Measurements from ENCODE around the gene ZCCHC24.

Gene ZCCHC24

DNA sequence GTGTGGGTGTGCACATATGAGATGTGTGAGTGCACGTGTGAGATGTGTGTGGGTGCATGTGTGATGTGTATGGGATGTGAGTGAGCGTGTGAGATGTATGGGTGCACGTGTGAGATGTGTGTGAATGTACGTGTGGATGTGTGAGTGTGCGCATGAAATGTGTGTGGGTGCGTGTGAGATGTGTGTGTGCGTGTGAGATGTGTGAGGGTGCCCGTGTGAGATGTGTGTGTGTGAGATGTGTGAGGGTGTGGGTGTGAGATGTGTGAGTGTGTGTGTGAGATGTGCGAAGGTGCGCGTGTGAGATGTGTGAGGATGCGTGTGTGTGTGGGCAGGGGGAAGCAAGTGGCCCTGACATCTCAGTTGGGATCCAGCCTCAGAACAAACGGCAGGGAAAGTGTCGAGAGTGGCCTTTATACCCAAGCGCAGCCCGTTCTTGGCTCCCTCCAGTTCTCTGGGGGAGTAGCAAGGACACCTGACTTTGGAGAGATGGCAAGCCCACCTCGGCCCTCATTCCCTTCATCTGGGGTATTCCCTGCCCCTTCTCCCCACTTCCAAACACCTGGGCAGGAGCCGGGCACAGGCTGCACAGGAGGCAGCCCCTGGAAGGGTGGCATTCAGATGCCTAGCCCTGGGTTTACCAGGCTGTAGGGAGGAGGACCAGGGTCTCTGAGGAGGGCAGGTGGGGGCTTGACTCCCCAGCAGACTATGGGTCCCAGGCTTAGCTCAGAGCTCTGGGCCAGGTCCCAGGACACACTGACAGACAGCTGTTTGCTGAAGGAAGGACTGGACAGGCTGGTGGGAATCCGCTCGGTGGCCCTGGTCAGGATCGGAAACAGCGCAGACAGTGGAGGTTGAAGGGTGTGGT lies 66.5 kb downstream of the ZCCHC24 start:
- no peak overlapping the region for H3K27ac Mint-ChIP-seq
- no peaks in the 10 kb centered on the region for H3K27me3 Mint-ChIP-seq
- H3K4me1 Mint-ChIP-seq (ENCODE audit: low read depth), result no peaks in the 10 kb centered on the region
- no peaks in the 10 kb centered on the region for H3K36me3 Mint-ChIP-seq (ENCODE audit: low read depth)
- H3K9me3 Mint-ChIP-seq, result no peaks in the 10 kb centered on the region
- H3K4me3 Mint-ChIP-seq, result no peak overlapping the region

DNA sequence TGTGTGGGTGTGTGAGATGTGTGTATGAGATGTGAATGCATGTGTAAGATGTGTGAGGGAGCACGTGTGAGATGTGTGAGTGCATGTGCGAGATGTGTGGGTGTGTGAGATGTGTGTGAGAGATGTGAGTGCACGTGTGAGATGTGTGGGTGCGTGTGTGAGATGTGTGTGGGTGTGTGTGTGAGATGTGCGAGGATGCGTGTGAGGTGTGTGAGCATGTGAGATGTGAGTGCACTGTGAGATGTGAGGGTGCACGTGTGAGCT lies 67.1 kb downstream of the ZCCHC24 start:
- no peaks in the 10 kb centered on the region for H3K9me3 Mint-ChIP-seq
- H3K4me1 Mint-ChIP-seq (ENCODE audit: low read depth), result no peaks in the 10 kb centered on the region
- H3K4me3 Mint-ChIP-seq, result no peak overlapping the region
- no peaks in the 10 kb centered on the region for H3K27me3 Mint-ChIP-seq
- H3K36me3 Mint-ChIP-seq (ENCODE audit: low read depth), result no peaks in the 10 kb centered on the region
- H3K27ac Mint-ChIP-seq, result no peak overlapping the region

- no peaks in the 10 kb centered on the region for H3K27me3 Mint-ChIP-seq
- H3K27ac Mint-ChIP-seq, result no peak overlapping the region
- H3K9me3 Mint-ChIP-seq, result no peaks in the 10 kb centered on the region
- no peak overlapping the region for H3K4me3 Mint-ChIP-seq
- H3K36me3 Mint-ChIP-seq (ENCODE audit: low read depth), result no peaks in the 10 kb centered on the region
- H3K4me1 Mint-ChIP-seq (ENCODE audit: low read depth), result no peaks in the 10 kb centered on the region
Measured at GRCh38 chr10:79377557-79378382, 67.7 kb downstream of the ZCCHC24 start.

DNA sequence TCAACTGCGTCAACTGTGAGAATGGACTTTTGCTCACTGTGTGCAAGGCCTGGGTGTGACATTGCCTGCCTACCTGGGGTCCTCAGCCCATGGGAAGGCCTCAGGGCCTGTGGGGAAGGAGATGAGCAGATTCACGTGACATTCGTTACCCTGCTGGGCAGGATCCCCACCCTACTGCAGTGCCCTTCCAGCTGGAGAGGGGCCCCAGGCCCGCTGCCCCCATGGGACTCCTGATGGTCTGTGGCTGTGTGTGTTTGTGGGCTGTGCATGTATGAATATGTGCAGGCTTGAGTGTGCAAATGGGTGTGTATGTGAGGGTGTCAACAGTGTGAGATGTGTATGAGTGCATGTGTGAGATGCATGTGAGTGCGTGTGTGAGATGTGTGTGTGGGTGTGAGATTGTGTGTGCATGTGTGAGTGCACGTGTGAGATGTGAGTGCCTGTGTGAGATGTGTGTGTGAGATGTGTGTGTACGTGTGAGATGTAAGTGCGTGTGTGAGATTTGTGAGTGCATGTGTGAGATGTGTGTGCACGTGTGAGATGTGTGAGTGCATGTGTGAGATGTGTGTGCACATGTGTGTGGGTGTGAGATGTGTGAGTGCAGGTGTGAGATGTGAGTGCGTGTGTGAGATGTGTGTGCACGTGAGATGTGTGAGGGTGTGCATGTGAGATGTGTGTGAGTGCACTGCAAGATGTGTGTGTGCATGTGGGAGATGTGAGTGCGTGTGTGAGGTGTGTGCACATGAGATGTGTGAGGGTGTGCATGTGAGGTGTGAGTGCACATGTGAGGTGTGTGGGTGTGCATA lies 68.5 kb downstream of the ZCCHC24 start:
- Mint-ChIP-seq H3K9me3 (no peaks in the 10 kb centered on the region), H3K36me3 (ENCODE audit: low read depth) (no peaks in the 10 kb centered on the region), H3K4me3 (no peak overlapping the region), H3K4me1 (ENCODE audit: low read depth) (no peaks in the 10 kb centered on the region), H3K27me3 (no peaks in the 10 kb centered on the region), H3K27ac (no peak overlapping the region)

DNA sequence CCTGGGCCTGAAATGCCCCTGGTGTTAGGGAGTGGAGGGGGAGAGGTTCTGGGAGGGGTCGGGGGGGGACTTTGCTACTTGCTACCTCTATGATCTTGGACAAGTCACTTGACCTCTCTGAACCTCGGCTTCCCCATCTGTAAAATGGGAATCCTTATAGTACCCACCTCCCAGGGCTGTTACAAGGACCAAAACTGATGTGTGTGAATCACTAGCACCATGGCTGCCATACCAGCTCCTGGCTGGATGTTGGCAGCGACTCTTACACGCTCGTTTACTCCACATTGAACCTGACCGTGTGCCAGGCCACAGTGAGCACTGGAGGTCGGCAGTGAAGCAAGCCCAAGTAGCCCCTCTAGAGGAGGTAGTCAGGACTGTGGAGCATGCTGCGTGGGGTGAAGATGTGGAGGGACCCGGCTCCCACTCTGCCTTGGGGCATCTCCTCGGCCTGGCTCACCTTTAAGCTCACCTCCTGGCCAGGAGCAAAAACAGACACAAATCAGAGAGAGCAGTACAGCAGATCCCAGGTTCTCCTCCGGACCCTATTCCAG lies 69.3 kb downstream of the ZCCHC24 start:
- H3K27me3 Mint-ChIP-seq, result no peaks in the 10 kb centered on the region
- H3K27ac Mint-ChIP-seq, result no peak overlapping the region
- no peaks in the 10 kb centered on the region for H3K4me1 Mint-ChIP-seq (ENCODE audit: low read depth)
- H3K36me3 Mint-ChIP-seq (ENCODE audit: low read depth), result no peaks in the 10 kb centered on the region
- H3K9me3 Mint-ChIP-seq, result no peaks in the 10 kb centered on the region
- H3K4me3 Mint-ChIP-seq, result no peak overlapping the region

DNA sequence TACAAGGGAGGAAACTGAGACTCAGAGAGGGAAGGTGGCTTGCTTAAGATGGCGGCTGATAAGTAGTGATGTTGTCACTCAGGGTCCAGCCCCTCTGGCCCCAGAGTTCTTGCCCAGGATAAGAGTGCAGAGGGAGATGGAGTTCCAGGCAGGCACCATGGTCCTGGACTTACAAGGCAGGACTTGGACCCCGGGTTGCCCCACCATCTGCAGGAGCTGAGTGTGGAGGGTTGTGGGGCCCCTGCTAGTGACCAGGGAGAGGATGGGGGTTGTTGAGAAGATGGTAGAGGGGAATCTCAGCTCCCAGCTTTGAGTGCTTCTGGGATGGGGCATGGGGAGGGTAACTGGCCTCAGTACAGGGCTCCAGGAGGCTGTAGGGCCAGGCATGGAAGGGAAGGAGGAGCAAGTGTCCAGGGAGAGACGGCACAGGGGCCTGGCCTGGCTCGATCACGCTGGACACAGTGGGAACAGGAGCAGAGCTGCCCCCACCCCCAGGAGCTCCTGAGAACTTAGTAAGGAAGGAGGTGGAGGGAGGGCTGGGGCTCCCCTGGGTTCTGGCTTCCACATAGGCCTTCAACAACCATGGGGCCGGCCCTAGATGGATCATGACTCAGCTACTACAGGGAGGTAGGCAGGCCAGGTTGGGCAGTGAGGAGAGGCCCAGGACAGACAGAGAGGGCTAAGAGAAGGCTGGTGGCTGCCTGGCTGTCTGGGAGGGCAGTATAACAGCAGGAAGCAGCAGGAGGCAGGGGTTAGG lies 69.9 kb downstream of the ZCCHC24 start:
- no peak overlapping the region for H3K4me3 Mint-ChIP-seq
- H3K36me3 Mint-ChIP-seq (ENCODE audit: low read depth), result no peaks in the 10 kb centered on the region
- no peak overlapping the region for H3K27ac Mint-ChIP-seq
- no peaks in the 10 kb centered on the region for H3K9me3 Mint-ChIP-seq
- no peaks in the 10 kb centered on the region for H3K4me1 Mint-ChIP-seq (ENCODE audit: low read depth)
- H3K27me3 Mint-ChIP-seq, result no peaks in the 10 kb centered on the region

DNA sequence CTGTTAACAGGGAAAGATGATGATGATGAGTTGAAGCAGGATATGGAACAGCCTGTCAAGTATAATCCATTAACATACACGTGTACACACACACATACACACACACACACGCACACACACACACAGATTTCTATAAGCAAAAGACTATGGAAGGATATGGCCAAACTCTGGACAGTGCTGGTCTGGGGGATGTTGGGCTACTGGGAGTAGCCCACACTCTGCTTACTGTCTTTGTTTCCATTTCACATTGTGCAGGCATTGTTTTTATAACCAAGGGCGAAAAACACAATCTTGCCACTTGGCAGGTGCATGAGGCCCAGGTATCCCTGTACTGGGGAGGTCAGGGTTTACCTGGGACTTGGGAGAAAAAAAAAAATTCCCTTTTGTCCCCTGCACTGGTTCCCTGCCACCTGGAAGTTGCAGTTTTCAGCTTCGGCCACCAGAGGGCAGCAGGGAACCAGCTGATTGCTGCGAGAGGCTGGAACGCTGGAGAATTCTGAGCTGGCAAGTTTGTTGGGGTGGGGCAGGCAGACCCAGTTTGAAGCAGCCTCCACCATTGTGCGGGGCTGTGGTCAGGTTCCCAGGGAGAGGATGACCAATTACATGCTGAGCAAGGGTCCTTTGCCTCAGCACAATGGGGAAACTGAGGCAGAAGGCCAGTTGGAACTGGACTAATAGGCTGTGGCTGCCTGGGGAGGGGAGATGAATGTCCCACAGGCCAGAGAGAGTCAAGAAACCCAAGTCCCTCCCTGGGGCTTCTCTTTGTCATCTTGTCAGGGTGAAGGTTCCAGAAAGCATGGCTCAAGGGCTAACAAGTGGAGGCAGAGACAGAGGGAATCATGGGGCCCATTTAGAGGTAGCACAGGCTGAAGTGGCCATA lies 70.9 kb downstream of the ZCCHC24 start:
- no peak overlapping the region for H3K4me3 Mint-ChIP-seq
- H3K9me3 Mint-ChIP-seq, result no peaks in the 10 kb centered on the region
- H3K27me3 Mint-ChIP-seq, result no peaks in the 10 kb centered on the region
- H3K4me1 Mint-ChIP-seq (ENCODE audit: low read depth), result no peaks in the 10 kb centered on the region
- no peaks in the 10 kb centered on the region for H3K36me3 Mint-ChIP-seq (ENCODE audit: low read depth)
- peak overlapping the region; percentile 66 for H3K27ac Mint-ChIP-seq

GRCh38 chr10:79372871-79373270 lies 72.6 kb downstream of the ZCCHC24 start:
- Mint-ChIP-seq H3K27me3 (no peaks in the 10 kb centered on the region), H3K27ac (no peak overlapping the region), H3K4me3 (no peak overlapping the region), H3K9me3 (no peaks in the 10 kb centered on the region), H3K36me3 (ENCODE audit: low read depth) (no peaks in the 10 kb centered on the region), H3K4me1 (ENCODE audit: low read depth) (no peaks in the 10 kb centered on the region)

DNA sequence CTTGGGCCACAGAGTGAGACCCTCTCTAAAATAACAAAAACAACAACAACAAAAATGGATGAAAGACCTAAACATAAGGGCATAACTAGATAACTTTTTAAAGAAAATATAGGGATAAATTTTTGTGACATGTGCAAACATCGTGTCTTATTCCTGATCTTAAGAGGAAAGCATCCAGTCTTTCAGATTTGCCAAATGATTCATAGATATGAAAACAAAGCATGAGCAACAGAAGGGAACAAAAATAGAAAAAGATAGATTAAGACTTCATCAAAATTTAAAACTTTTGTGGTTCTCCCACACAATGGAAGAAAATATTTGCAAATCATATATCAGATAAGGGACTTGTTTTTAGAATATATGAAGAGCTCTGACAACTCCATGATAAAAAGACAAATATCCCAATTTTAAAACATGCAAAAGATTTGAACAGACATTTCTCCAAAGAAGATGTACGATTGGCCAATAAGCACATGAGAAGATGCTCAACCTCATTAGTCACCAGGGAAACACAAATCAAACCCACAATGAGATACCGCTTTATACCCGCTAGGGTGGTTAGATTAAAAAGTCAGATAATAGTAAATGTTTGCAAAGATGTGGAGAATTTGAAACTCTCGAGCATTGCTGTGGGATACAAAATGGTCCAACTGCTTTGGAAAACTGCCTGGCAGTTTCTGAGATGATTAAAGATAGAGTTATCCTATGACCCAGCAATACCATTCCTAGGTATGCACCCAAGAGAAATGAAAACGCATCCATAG lies 77.8 kb downstream of the ZCCHC24 start:
- no peak overlapping the region for H3K4me3 Mint-ChIP-seq
- H3K27me3 Mint-ChIP-seq, result no peaks in the 10 kb centered on the region
- peaks cover 3% of the 10 kb centered on the region for H3K36me3 Mint-ChIP-seq (ENCODE audit: low read depth)
- no peak overlapping the region for H3K27ac Mint-ChIP-seq
- no peaks in the 10 kb centered on the region for H3K4me1 Mint-ChIP-seq (ENCODE audit: low read depth)
- no peaks in the 10 kb centered on the region for H3K9me3 Mint-ChIP-seq

DNA sequence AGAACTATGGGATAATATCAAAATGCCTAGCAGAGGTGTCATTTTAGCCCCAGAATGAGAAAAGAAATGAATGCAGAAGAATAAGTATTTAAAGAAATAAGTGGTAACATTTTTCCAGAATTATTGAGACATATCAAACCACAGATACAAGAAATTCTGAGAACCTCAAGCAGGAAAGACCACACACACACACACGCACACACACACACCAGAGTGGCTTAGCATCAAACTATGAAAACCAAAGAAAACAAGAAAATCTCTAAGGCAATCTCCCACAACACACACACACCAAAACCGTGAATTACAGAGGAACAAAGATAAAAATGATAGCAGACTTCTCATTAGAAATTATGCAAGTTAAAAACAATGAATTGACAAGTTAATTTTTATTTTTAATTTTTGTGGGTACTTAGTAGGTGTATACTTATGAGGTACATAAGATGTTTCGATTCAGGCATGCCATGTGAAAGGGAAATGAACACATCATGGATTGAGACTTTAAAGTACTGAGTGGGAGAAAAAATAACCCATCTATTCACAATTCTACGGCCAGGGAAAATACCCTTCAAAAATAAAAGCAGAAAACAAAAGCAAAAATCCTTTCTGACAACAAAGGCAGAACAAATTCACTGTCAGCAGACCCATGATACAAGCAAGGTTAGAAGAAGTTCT lies 83.6 kb downstream of the ZCCHC24 start:
- Mint-ChIP-seq H3K36me3 (ENCODE audit: low read depth) (peaks cover 9% of the 10 kb centered on the region), H3K4me3 (no peak overlapping the region), H3K27ac (no peak overlapping the region), H3K27me3 (no peaks in the 10 kb centered on the region), H3K9me3 (no peaks in the 10 kb centered on the region), H3K4me1 (ENCODE audit: low read depth) (peaks cover 7% of the 10 kb centered on the region)

DNA sequence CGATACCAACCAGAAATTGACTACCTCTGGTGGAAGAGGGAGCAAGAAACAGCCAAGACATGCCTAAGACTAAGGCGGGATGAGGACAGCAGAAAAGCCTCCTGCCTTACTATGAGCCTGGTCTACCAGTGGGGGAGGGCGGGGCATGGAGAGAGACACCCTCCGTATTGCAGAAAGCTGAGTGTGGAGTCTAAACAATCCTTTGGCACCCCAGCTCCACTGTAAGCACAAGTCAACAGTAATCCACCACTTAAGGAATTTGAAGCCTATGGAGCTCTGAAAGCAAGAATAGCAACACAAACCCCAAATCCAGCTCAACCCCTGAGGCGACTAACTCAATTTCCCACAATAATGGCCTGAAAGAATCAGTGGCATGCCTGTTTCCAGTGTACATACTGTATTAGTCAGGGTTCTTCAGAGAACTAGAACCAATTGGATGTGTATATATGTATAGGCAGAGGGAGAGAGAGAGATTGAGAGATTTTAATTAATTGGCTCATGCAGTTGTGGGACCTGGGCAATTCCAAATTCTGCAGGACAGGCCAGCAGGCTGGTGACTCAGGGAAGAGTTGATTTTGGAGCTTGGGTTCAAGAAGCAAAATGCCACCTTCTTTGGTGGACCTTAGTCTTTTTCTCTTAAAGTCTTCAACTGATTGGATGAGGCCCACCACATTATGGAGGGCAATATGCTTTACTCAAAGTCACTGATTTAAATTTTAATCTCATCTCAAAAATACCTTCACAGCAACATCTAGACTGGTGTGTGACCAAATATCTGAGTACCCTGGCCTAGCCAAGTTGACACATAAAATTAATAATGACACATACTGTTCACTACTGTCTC lies 84.7 kb downstream of the ZCCHC24 start:
- Mint-ChIP-seq H3K4me3 (no peak overlapping the region), H3K9me3 (no peaks in the 10 kb centered on the region), H3K36me3 (ENCODE audit: low read depth) (peaks cover 18% of the 10 kb centered on the region), H3K27me3 (no peaks in the 10 kb centered on the region), H3K4me1 (ENCODE audit: low read depth) (peaks cover 11% of the 10 kb centered on the region), H3K27ac (no peak overlapping the region)

Measured in stimulated activated naive CD8-positive, alpha-beta T cell treated with anti-CD3 and anti-CD28 coated beads, Interleukin-15, Interleukin-2, amounts not matched to agents 100 ng/mL and 50 ng/mL, for 24 hours (primary cell).